ENCODE data around the gene RAP1GAP2. TPM values are rescaled to one million over a fixed set of nuclear protein-coding genes. Genes with fewer than 3 reads are reported as not detected.

Gene RAP1GAP2
- total RNA-seq, 1 donor from 2014 or later = 10.6 TPM

DNA sequence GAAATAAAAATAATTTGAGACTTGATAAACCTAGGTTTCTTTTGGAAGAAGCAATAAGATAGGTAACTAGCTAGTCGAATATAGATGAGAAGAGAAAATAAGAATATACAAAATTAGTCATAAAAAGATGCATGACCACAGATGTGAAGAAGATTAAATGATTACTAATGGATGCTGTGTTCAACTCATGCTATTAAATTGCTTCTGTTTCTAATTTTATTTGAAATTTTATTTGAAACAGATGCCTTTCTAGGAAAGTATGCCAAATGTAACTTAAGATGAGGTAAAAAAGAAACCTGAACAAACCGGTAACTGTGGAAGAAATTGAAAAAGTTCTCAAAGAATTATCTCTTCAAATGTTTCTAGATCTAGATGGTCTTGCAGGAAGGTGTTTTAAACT lies 175.6 kb downstream of the RAP1GAP2 start:
- no peak for DNase-seq (ENCODE audit: low spot score)
- no peaks in the 10 kb centered on the region for H3K9me3 Mint-ChIP-seq (ENCODE audit: unreplicated experiment)
- H3K36me3 Mint-ChIP-seq (ENCODE audit: low read depth, unreplicated experiment) = peaks cover 4% of the 10 kb centered on the region
- no peak overlapping the region for H3K4me3 Mint-ChIP-seq (ENCODE audit: unreplicated experiment)
- no peak overlapping the region for H3K27ac Mint-ChIP-seq (ENCODE audit: unreplicated experiment)
- peaks cover 9% of the 10 kb centered on the region for H3K4me1 Mint-ChIP-seq (ENCODE audit: unreplicated experiment)
- H3K27me3 Mint-ChIP-seq (ENCODE audit: unreplicated experiment) = peaks cover 2% of the 10 kb centered on the region
- TF ChIP-seq, protein P1, sequence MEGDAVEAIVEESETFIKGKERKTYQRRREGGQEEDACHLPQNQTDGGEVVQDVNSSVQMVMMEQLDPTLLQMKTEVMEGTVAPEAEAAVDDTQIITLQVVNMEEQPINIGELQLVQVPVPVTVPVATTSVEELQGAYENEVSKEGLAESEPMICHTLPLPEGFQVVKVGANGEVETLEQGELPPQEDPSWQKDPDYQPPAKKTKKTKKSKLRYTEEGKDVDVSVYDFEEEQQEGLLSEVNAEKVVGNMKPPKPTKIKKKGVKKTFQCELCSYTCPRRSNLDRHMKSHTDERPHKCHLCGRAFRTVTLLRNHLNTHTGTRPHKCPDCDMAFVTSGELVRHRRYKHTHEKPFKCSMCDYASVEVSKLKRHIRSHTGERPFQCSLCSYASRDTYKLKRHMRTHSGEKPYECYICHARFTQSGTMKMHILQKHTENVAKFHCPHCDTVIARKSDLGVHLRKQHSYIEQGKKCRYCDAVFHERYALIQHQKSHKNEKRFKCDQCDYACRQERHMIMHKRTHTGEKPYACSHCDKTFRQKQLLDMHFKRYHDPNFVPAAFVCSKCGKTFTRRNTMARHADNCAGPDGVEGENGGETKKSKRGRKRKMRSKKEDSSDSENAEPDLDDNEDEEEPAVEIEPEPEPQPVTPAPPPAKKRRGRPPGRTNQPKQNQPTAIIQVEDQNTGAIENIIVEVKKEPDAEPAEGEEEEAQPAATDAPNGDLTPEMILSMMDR (IDR thresholded peaks at IDR 0.05; ENCODE audit: unreplicated experiment) = no peak

DNA sequence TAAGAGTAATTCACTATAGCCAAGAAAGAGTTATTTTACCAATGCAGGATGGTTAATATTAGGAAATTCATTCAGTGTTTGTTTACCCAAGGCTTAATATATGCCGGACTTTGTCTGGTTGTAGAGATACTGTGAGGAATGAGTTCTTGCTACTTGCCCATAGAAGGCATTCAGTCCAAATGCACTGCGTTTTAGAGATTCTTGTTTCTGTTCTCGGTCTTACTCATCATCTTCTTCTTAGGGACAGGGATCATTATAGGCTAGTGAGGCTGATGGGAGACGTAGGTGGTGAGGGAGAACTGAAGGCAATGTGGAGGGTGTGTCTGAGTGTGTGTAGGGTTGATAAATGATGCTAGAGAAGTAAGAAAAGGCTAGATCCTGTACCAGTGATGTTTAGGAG lies 176.5 kb downstream of the RAP1GAP2 start:
- Mint-ChIP-seq H3K9me3 (ENCODE audit: unreplicated experiment) (no peaks in the 10 kb centered on the region), H3K4me1 (ENCODE audit: unreplicated experiment) (peaks cover 9% of the 10 kb centered on the region), H3K27me3 (ENCODE audit: unreplicated experiment) (no peaks in the 10 kb centered on the region), H3K36me3 (ENCODE audit: low read depth, unreplicated experiment) (peaks cover 4% of the 10 kb centered on the region), H3K27ac (ENCODE audit: unreplicated experiment) (no peak overlapping the region), H3K4me3 (ENCODE audit: unreplicated experiment) (no peak overlapping the region)
- TF ChIP-seq, protein P1 (IDR thresholded peaks at IDR 0.05; ENCODE audit: unreplicated experiment) = no peak
- no peak for DNase-seq (ENCODE audit: low spot score)

DNA sequence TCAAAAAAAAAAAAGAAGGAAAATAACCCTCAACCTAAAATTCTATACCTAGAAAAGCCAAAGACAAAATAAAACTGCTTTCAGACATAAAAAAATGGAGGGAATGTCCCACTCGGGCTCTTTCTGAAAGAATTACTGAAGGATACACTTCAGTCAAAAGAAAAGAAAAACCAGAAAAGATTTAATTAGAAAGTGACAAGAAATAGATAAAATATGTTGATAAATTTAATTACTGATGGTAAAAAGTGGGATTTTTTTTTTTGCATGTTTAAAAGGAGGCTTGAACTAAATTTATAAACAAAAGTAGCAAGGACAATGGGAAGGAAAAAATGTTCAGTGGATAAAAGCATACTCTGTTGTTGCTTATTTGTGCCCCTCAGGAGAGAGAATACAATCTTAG lies 178.1 kb downstream of the RAP1GAP2 start:
- TF ChIP-seq, protein P1 (IDR thresholded peaks at IDR 0.05; ENCODE audit: unreplicated experiment) = no peak
- no peak overlapping the region for H3K27ac Mint-ChIP-seq (ENCODE audit: unreplicated experiment)
- H3K4me3 Mint-ChIP-seq (ENCODE audit: unreplicated experiment) = no peak overlapping the region
- DNase-seq (ENCODE audit: low spot score) = no peak
- H3K27me3 Mint-ChIP-seq (ENCODE audit: unreplicated experiment) = no peaks in the 10 kb centered on the region
- H3K4me1 Mint-ChIP-seq (ENCODE audit: unreplicated experiment) = peaks cover 9% of the 10 kb centered on the region
- peaks cover 4% of the 10 kb centered on the region for H3K36me3 Mint-ChIP-seq (ENCODE audit: low read depth, unreplicated experiment)
- H3K9me3 Mint-ChIP-seq (ENCODE audit: unreplicated experiment) = no peaks in the 10 kb centered on the region

DNA sequence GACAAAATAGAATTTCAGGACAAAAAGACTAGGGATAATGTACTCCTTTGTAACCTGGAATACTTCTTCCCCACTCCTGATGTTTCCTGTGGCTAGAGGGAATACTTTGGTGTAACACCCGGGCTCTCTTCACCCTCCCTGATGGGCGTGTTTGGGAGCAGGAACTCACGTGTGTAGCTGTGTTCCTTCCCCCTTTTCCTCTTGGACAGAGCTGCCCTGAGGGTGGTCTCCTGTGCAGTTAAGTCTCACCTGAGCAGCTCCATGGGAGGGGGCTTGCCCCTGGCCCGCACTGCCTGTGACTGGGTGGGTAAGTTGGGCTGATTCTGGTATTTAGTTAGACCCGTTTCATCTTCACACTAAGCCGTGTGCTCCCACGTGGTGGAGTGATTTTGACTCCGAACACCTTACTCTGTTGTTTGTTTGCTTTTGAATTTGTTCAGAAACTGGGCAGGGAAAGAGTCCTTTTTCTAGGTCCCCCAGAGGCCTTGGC lies 179.3 kb downstream of the RAP1GAP2 start:
- TF ChIP-seq, protein P1 (IDR thresholded peaks at IDR 0.05; ENCODE audit: unreplicated experiment) = no peak
- Mint-ChIP-seq H3K27ac (ENCODE audit: unreplicated experiment) (no peak overlapping the region), H3K36me3 (ENCODE audit: low read depth, unreplicated experiment) (peaks cover 4% of the 10 kb centered on the region), H3K4me3 (ENCODE audit: unreplicated experiment) (peak overlapping the region; percentile 82), H3K4me1 (ENCODE audit: unreplicated experiment) (peaks cover 9% of the 10 kb centered on the region), H3K9me3 (ENCODE audit: unreplicated experiment) (no peaks in the 10 kb centered on the region), H3K27me3 (ENCODE audit: unreplicated experiment) (no peaks in the 10 kb centered on the region)
- DNase-seq (ENCODE audit: low spot score) = peak; percentile 39

DNA sequence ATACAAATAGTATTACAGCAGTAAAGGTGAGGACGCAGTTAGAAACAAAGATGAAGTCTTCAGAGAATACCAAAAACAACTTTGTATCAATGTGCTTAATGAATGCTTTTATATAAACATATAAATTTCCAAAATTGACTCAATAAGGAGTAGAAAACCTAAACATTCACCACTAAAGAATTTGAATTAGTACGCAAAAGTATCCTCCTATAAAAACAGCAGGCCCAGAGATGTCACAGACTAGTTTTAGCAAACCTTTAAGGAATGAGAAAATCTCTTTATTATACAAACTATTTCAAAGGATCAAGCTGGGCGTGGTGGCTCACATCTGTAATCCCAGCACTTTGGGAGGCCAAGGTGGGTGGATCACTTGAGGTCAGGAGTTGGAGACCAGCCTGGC lies 180.9 kb downstream of the RAP1GAP2 start:
- Mint-ChIP-seq H3K9me3 (ENCODE audit: unreplicated experiment) (no peaks in the 10 kb centered on the region), H3K27ac (ENCODE audit: unreplicated experiment) (no peak overlapping the region), H3K36me3 (ENCODE audit: low read depth, unreplicated experiment) (peaks cover 8% of the 10 kb centered on the region), H3K4me1 (ENCODE audit: unreplicated experiment) (peaks cover 9% of the 10 kb centered on the region), H3K27me3 (ENCODE audit: unreplicated experiment) (no peaks in the 10 kb centered on the region), H3K4me3 (ENCODE audit: unreplicated experiment) (no peak overlapping the region)
- DNase-seq (ENCODE audit: low spot score) = no peak
- TF ChIP-seq, protein P1 (IDR thresholded peaks at IDR 0.05; ENCODE audit: unreplicated experiment) = no peak
